Left lung (tissue), 10 donors: Measurements from ENCODE around the gene RNF40. TPM values are rescaled to one million over a fixed set of nuclear protein-coding genes. Genes with fewer than 3 reads are reported as not detected.
"Not testable (repeated sequence)": the region's sequence is repeated elsewhere in the genome, so short reads cannot be mapped to it uniquely, and the experiment has no call there.

ENCODE experiments used
- ATAC-seq: fragments of 200-7000 bp; cut with Tn5 transposase; one replicate; pipeline ENCODE4 v1.9.1; 2020; ENCODE audit warnings: moderate library complexity
- DNase-seq, 4 donors: peaks; one replicate each; pipeline ENCODE4 v3.0.0-alpha.2; 2013 to 2020
- H3K27ac ChIP-seq, 2 donors: fragments of 200-600 bp; sonication (generic) in 1 of 2; one replicate each; pipeline versions ENCODE4 v1.5.0 to v1.8.0; 2020 to 2021
- H3K27me3 ChIP-seq, 2 donors: fragments of 200-600 bp; sonication (generic) in 1 of 2; one replicate each; pipeline versions ENCODE4 v1.5.0 to v1.8.0; 2020 to 2021
- H3K36me3 ChIP-seq, 2 donors: fragments of 200-600 bp; sonication (generic) in 1 of 2; one replicate each; pipeline versions ENCODE4 v1.5.0 to v1.8.0; 2020 to 2021
- H3K4me1 ChIP-seq, 2 donors: fragments of 200-600 bp; one replicate each; pipeline ENCODE4 v1.8.0; 2021
- H3K4me3 ChIP-seq, 2 donors: fragments of 200-600 bp; sonication (generic) in 1 of 2; one replicate each; pipeline versions ENCODE4 v1.5.0 to v1.8.0; 2020 to 2021; ENCODE audit warnings: mild to moderate bottlenecking in 1 of 2
- H3K9me3 ChIP-seq, 2 donors: fragments of 200-600 bp; sonication (generic) in 1 of 2; one replicate each; pipeline versions ENCODE4 v1.5.0 to v1.8.0; 2020 to 2021
- CTCF ChIP-seq, 2 donors: fragments of 200-600 bp; sonication (generic) in 1 of 2; IDR thresholded peaks; one replicate each; pipeline versions ENCODE4 v1.5.0 to v1.8.0; 2021; ENCODE audit warnings: antibody characterized with exemption in 2 of 2
- intact Hi-C, 2 donors: fragments of 100-400 bp; cut with DNase I; formaldehyde crosslinking; loops; one replicate each; pipeline versions ENCODE4 v1.11.2 to v1.14.2; 2022
- polyA plus RNA-seq, 6 donors: library from polyadenylated mRNA; unstranded; fragments of 120-200 nt; gene quantifications; one replicate each; pipeline ENCODE4 v1.2.1, GENCODE V29; 2013; ENCODE audit not compliant: insufficient read length in 6 of 6
- total RNA-seq, 2 donors: library from RNA; stranded (reverse); fragmentation: NEBNext Ultra II Directional; extraction: Animal tissue kit (Norgen Biotek cat#: 25700); gene quantifications; one replicate each; pipeline ENCODE4 v1.2.1, GENCODE V29; 2021
- donor health status: DM: no; HTN: yes; CAD: no.
- donor health status: DM: no; HTN: no; CAD: no.

The RNF40 gene
- total and polyA plus RNA-seq, 8 donors: 87.8 to 116 (median 98.9) TPM

- Histone ChIP-seq H3K9me3 (no peaks in the 10 kb centered on the region), H3K27me3 (no peaks in the 10 kb centered on the region), H3K27ac (no peak overlapping the region), H3K36me3 (no peaks in the 10 kb centered on the region), H3K4me3 (no peak overlapping the region), H3K4me1 (no peaks in the 10 kb centered on the region)
- DNase-seq: no peak
- intact Hi-C loops: no loop called here
- ATAC-seq: no peak
- TF ChIP-seq CTCF (IDR thresholded peaks at IDR 0.05): no peak
Measured at GRCh38 chr16:30797670-30798309, 35.7 kb downstream of the RNF40 start.

GRCh38 chr16:30802936-30803335, 40.8 kb downstream of the RNF40 start:
- no peak overlapping the region for H3K27ac ChIP-seq
- no peak for DNase-seq
- H3K4me3 ChIP-seq: no peak overlapping the region
- H3K36me3 ChIP-seq: no peaks in the 10 kb centered on the region
- ATAC-seq: no peak
- intact Hi-C loops: no loop called here
- no peak for TF ChIP-seq CTCF (IDR thresholded peaks at IDR 0.05)
- H3K27me3 ChIP-seq: no peaks in the 10 kb centered on the region
- H3K4me1 ChIP-seq: peaks cover 0 to 27% of the 10 kb centered on the region in 2 donors
- H3K9me3 ChIP-seq: no peaks in the 10 kb centered on the region

GRCh38 chr16:30805056-30805369, 42.9 kb downstream of the RNF40 start:
- H3K36me3 ChIP-seq: no peaks in the 10 kb centered on the region
- DNase-seq: no peak
- intact Hi-C loops: no loop called here
- H3K27me3 ChIP-seq: no peaks in the 10 kb centered on the region
- peaks cover 0 to 29% of the 10 kb centered on the region in 2 donors for H3K4me1 ChIP-seq
- TF ChIP-seq CTCF (IDR thresholded peaks at IDR 0.05): no peak
- peak overlapping the region; percentile 87 to 94 for H3K27ac ChIP-seq
- ATAC-seq: peak; percentile 2
- H3K9me3 ChIP-seq: no peaks in the 10 kb centered on the region
- H3K4me3 ChIP-seq: peak overlapping the region; percentile 83 to 86

GRCh38 chr16:30805370-30806169, 43.4 kb downstream of the RNF40 start:
- TF ChIP-seq CTCF (IDR thresholded peaks at IDR 0.05): no peak
- Histone ChIP-seq H3K4me1 (peaks cover 0 to 29% of the 10 kb centered on the region in 2 donors), H3K27me3 (no peaks in the 10 kb centered on the region), H3K36me3 (no peaks in the 10 kb centered on the region), H3K9me3 (no peaks in the 10 kb centered on the region), H3K4me3 (peak overlapping the region; percentile 83 to 86), H3K27ac (peak overlapping the region; percentile 87 to 94)
- intact Hi-C loops: no loop called here
- DNase-seq (peak; percentile 86 to 96 (median 90)), ATAC-seq (peak; percentile 97)

GRCh38 chr16:30808146-30808545, 46.0 kb downstream of the RNF40 start:
- DNase-seq: no peak
- no peak overlapping the region for H3K27ac ChIP-seq
- H3K4me3 ChIP-seq: no peak overlapping the region
- intact Hi-C loops: no loop called here
- H3K9me3 ChIP-seq: no peaks in the 10 kb centered on the region
- ATAC-seq: no peak
- H3K36me3 ChIP-seq: no peaks in the 10 kb centered on the region
- TF ChIP-seq CTCF (IDR thresholded peaks at IDR 0.05): no peak
- peaks cover 0 to 36% of the 10 kb centered on the region in 2 donors for H3K4me1 ChIP-seq
- no peaks in the 10 kb centered on the region for H3K27me3 ChIP-seq

GRCh38 chr16:30808890-30809426, 46.8 kb downstream of the RNF40 start:
- H3K36me3 ChIP-seq, H3K9me3 ChIP-seq, intact Hi-C loops, ATAC-seq, H3K27me3 ChIP-seq, H3K4me3 ChIP-seq, DNase-seq, H3K27ac ChIP-seq: not testable (repeated sequence)
- peaks cover 4 to 44% of the 10 kb centered on the region in 2 donors for H3K4me1 ChIP-seq

- H3K27ac ChIP-seq, ATAC-seq, DNase-seq, H3K4me3 ChIP-seq, intact Hi-C loops, H3K36me3 ChIP-seq, H3K27me3 ChIP-seq, H3K9me3 ChIP-seq: not testable (repeated sequence)
- H3K4me1 ChIP-seq: peaks cover 6 to 45% of the 10 kb centered on the region in 2 donors
Measured at GRCh38 chr16:30809675-30810074, 47.6 kb downstream of the RNF40 start.
